ENCODE results near the gene GADD45G. TPM values are rescaled to one million over a fixed set of nuclear protein-coding genes. Genes with fewer than 3 reads are reported as not detected.
A peak's percentile ranks its signal among the peaks of the same experiment; 100 is the strongest.

The GADD45G gene
- total and polyA plus RNA-seq, 2 of the 8 experiments (the other 6 are each of a cell fraction or from before 2014, with no cell fraction given) = 7.0 to 11.4 TPM

DNA sequence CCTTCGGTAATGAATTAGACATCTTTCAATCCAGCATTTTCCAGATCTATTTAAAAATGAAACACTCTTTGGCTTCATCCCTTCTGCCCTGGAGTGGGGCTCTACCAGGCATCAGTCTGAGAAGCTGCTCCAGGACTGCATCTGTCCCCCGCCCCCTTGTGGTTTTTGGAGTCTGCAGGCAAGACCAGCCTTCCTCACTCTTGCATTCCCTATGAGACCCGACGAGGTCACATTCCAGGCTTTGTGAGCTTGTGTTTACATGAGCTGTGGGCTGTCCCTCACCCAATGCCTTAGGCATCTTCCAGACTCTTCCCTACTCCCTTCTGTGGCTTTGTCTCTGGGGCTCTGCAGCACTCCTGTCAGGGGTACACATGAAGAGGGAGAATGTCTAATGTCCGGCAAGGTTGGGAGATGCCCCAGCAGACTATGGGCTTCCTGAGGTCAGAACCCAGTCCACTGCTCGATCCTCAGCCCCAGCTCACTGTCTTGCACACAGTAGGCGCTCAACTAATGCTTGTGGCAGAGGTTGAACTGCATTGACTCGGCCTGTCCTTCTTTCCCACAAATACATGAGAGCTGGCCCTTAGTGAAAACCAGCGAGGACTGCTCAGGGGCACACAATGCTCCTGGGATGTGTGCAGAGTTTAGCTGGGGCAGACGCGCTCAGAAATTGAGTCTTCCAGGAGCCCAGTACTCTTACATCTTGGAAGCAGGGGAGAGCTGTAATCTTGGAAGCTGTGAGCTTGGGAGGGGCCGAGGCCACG, 11.7 kb upstream of the GADD45G start (continued):
- TF ChIP-seq RAD21 (IDR thresholded peaks at IDR 0.05 in 1 of 2, conservative IDR thresholded peaks at IDR 0.05 in 1 of 2; ENCODE audit: low read depth in 2 of 2, low read length in 2 of 2) = peak; percentile 46 to 63
- no peak for TF ChIP-seq POU5F1 (IDR thresholded peaks at IDR 0.05; ENCODE audit: low read depth, low read length)
- TF ChIP-seq MAX (IDR thresholded peaks at IDR 0.05) = peak; percentile 44; the same call in 1 of the 2 replicates
- TF ChIP-seq SP2 (IDR thresholded peaks at IDR 0.05; ENCODE audit: low read length) = no peak
- TF ChIP-seq PHF8 (conservative IDR thresholded peaks at IDR 0.05; ENCODE audit: low read depth, low read length) = no peak
- TF ChIP-seq SAP30 (IDR thresholded peaks at IDR 0.05; ENCODE audit: insufficient read depth, insufficient replicate concordance, low read length) = no peak
- no peak for TF ChIP-seq BRCA1 (IDR thresholded peaks at IDR 0.05; ENCODE audit: low read depth, low read length)
- TF ChIP-seq SRF (IDR thresholded peaks at IDR 0.05; ENCODE audit: low read depth, low read length) = no peak
- TF ChIP-seq ASH2L (IDR thresholded peaks at IDR 0.05; ENCODE audit: low read length) = peak; percentile 30
- TF ChIP-seq CBX5 (IDR thresholded peaks at IDR 0.05; ENCODE audit: low read depth, low read length) = no peak
- TF ChIP-seq HDAC6 (IDR thresholded peaks at IDR 0.05; ENCODE audit: low read depth, low read length) = no peak
- no peak for TF ChIP-seq TBP (IDR thresholded peaks at IDR 0.05; ENCODE audit: low read depth, low read length)
- TF ChIP-seq CREB1 (IDR thresholded peaks at IDR 0.05) = peak; percentile 31; the same call in 1 of the 2 replicates
